B cell (primary cell): Measurements from ENCODE around the gene SCUBE1. TPM values are rescaled to one million over a fixed set of nuclear protein-coding genes. Genes with fewer than 3 reads are reported as not detected.
A peak's percentile ranks its signal among the peaks of the same experiment; 100 is the strongest.

ENCODE experiments used
- ATAC-seq: fragments of 200-7000 bp; cut with Tn5 transposase; one replicate; pipeline ENCODE4 v1.10.0; 2021; ENCODE audit warnings: low read depth, mild to moderate bottlenecking, moderate number of reproducible peaks, moderate library complexity
- CTCF ChIA-PET: fragments of 350-600 bp; sonication (Branson Sonifier 250); formaldehyde crosslinking; loops from one replicate; lab custom pipeline; 2021; ENCODE audit warnings: antibody characterized with exemption, inconsistent platforms; lab: Charles Lee
- POLR2A ChIA-PET: fragments of 350-600 bp; sonication (Branson Sonifier 250); formaldehyde crosslinking; loops from one replicate; lab custom pipeline; 2021; ENCODE audit warnings: antibody characterized with exemption; lab: Charles Lee
- DNase-seq: peaks from one replicate; pipeline ENCODE4 v3.0.0; 2013
- H2AFZ ChIP-seq: 2 replicates; pipeline ENCODE4 v1.6.1; 2012; ENCODE audit warnings: mild to moderate bottlenecking, low read depth, low read length; ENCODE audit not compliant: insufficient read depth, poor library complexity, severe bottlenecking
- H3K27ac ChIP-seq, 2 donors: 1 replicate in 1 of 2; 2 replicates in 1 of 2; pipeline ENCODE4 v1.5.1; 2012 to 2013; ENCODE audit warnings: low read length in 2 of 2, mild to moderate bottlenecking in 2 of 2, moderate library complexity in 1 of 2
- H3K27me3 ChIP-seq, 4 experiments: fragments of 200-600 bp in 1 of 4; sonication (generic) in 1 of 4; replicated peaks in 1 of 4; 1 replicate in 2 of 4; 2 replicates in 2 of 4; pipeline versions ENCODE4 v1.6.1 to v1.7.0; 2013 to 2016; ENCODE audit warnings: low read length in 3 of 4, mild to moderate bottlenecking in 2 of 4, mixed read lengths in 1 of 4, moderate library complexity in 1 of 4; ENCODE audit not compliant: insufficient read depth in 4 of 4, control insufficient read depth in 3 of 4; ENCODE audit errors: control extremely low read depth in 1 of 4
- H3K36me3 ChIP-seq, 2 experiments: replicated peaks in 1 of 2; 1 replicate in 1 of 2; 2 replicates in 1 of 2; pipeline versions ENCODE4 v1.6.1 to v1.7.1; 2013; ENCODE audit warnings: low read length in 1 of 2; ENCODE audit not compliant: insufficient read depth in 2 of 2, control insufficient read depth in 1 of 2; ENCODE audit errors: control extremely low read depth in 1 of 2, extremely low read depth in 1 of 2
- H3K4me1 ChIP-seq, 2 donors: fragments of 200-600 bp in 1 of 2; sonication (generic) in 1 of 2; 1 replicate in 1 of 2; 2 replicates in 1 of 2; pipeline versions ENCODE4 v1.5.1 to v1.6.1; 2013 to 2017; ENCODE audit warnings: low read length in 2 of 2; ENCODE audit not compliant: control insufficient read depth in 2 of 2, insufficient read depth in 2 of 2
- H3K4me2 ChIP-seq: replicated peaks from 2 replicates; pipeline ENCODE3; 2012; ENCODE audit warnings: mild to moderate bottlenecking, low read depth, low read length; ENCODE audit not compliant: poor library complexity, severe bottlenecking
- H3K4me3 ChIP-seq, 5 experiments: fragments of 200-600 bp in 1 of 5; sonication (generic) in 1 of 5; 1 replicate in 3 of 5; 2 replicates in 2 of 5; pipeline versions ENCODE4 v1.5.1 to v1.7.0; 2011 to 2016; ENCODE audit warnings: low read length in 4 of 5, mild to moderate bottlenecking in 4 of 5, low read depth in 2 of 5, control low read depth in 1 of 5, moderate library complexity in 1 of 5; ENCODE audit not compliant: insufficient read depth in 1 of 5; ENCODE audit errors: control extremely low read depth in 1 of 5, extremely low read depth in 1 of 5
- H3K79me2 ChIP-seq: fragments of 200-600 bp; sonication (generic); one replicate; pipeline ENCODE4 v1.6.0; 2016; ENCODE audit warnings: low read length; ENCODE audit not compliant: control insufficient read depth, insufficient read depth
- H3K9ac ChIP-seq: fragments of 200-600 bp; sonication (generic); 2 replicates; pipeline ENCODE4 v1.6.1; 2017; ENCODE audit warnings: mild to moderate bottlenecking, low read length, moderate library complexity
- H3K9me3 ChIP-seq, 3 donors: one replicate each; pipeline versions ENCODE4 v1.6.1 to v1.7.1; 2013; ENCODE audit warnings: low read length in 2 of 3; ENCODE audit not compliant: control insufficient read depth in 2 of 3, insufficient read depth in 1 of 3; ENCODE audit errors: control extremely low read depth in 1 of 3
- H4K20me1 ChIP-seq: 2 replicates; pipeline ENCODE4 v1.6.0; 2012; ENCODE audit warnings: mild to moderate bottlenecking, low read length; ENCODE audit not compliant: insufficient read depth, control insufficient read depth, poor library complexity, severe bottlenecking
- H3K27ac Mint-ChIP-seq: one replicate; pipeline ENCODE4 v1.8.0; 2021; ENCODE audit warnings: mixed read lengths
- H3K27me3 Mint-ChIP-seq: one replicate; pipeline ENCODE4 v1.8.0; 2021; ENCODE audit warnings: mixed read lengths
- H3K4me1 Mint-ChIP-seq: one replicate; pipeline ENCODE4 v1.8.0; 2021; ENCODE audit warnings: mixed read lengths
- H3K4me3 Mint-ChIP-seq: one replicate; pipeline ENCODE4 v1.8.0; 2021; ENCODE audit warnings: mixed read lengths
- H3K9me3 Mint-ChIP-seq: one replicate; pipeline ENCODE4 v1.8.0; 2022; ENCODE audit warnings: mixed read lengths; ENCODE audit not compliant: insufficient read depth
- EZH2 ChIP-seq: IDR thresholded peaks from 2 replicates; pipeline ENCODE4 v1.6.1; 2012; ENCODE audit warnings: borderline replicate concordance, low read depth, mild to moderate bottlenecking, moderate library complexity, low read length; ENCODE audit not compliant: insufficient read depth, poor library complexity, severe bottlenecking
- WGBS: methylation state at CpG from one replicate; pipeline ENCODE4 v1.1.5; 2013; ENCODE audit warnings: missing lambda C conversion rate; ENCODE audit not compliant: insufficient coverage; 5-methylcytosine and 5-hydroxymethylcytosine counted together
- intact Hi-C: fragments of 100-400 bp; cut with micrococcal nuclease; formaldehyde crosslinking; loops from one replicate; pipeline ENCODE4 v1.10.0; 2022
- polyA plus RNA-seq: library from polyadenylated mRNA; depleted of rRNA; stranded (reverse); fragments of >200 nt; gene quantifications from 2 replicates; pipeline ENCODE4 v1.2.3, GENCODE V29; 2012
- total RNA-seq, 2 donors: library from RNA; stranded (reverse); fragments of 120-200 nt in 1 of 2; gene quantifications; 1 replicate in 1 of 2; 2 replicates in 1 of 2; pipeline versions ENCODE4 v1.2.3 to v1.2.4, GENCODE V29; 2013 to 2022
- TF ChIP-seq, protein P1 (sequence below): fragments of 200-600 bp; IDR thresholded peaks from one replicate; pipeline ENCODE4 v1.8.0; 2022; ENCODE audit warnings: antibody characterized with exemption, mild to moderate bottlenecking

Gene SCUBE1
- total and polyA plus RNA-seq, 2 donors (not counting 1 experiment from before 2014, with no cell fraction given) = not detected

GRCh38 chr22:43263645-43264514 lies 79.3 kb downstream of the SCUBE1 start:
- ChIA-PET CTCF (interaction anchor here (0.6 to 1.3 kb wide), 2 partner anchors 10 to 82 kb away, joined by 3 read pairs; no protein-coding TSS in a partner anchor), POLR2A (no interaction called here)
- Histone ChIP-seq H3K27me3 (peaks cover 0 to 22% (median 1%) of the 10 kb centered on the region in 4 experiments), H3K4me2 (peak overlapping the region; percentile 67), H4K20me1 (no peaks in the 10 kb centered on the region), H2AFZ (peak overlapping the region; percentile 59), H3K4me3 (peak overlapping the region in 3 of 5 experiments; percentile 29 to 48 (median 33)), H3K27ac (no peak overlapping the region), H3K9ac (peak overlapping the region; percentile 57), H3K79me2 (no peaks in the 10 kb centered on the region), H3K4me1 (peaks cover 19 to 22% of the 10 kb centered on the region in 2 donors), H3K36me3 (no peaks in the 10 kb centered on the region), H3K9me3 (no peaks in the 10 kb centered on the region)
- Mint-ChIP-seq H3K27ac (no peak overlapping the region), H3K9me3 (no peaks in the 10 kb centered on the region), H3K4me1 (peaks cover 20% of the 10 kb centered on the region), H3K27me3 (peaks cover 45% of the 10 kb centered on the region), H3K4me3 (peak overlapping the region; percentile 82)
- TF ChIP-seq, protein P1, sequence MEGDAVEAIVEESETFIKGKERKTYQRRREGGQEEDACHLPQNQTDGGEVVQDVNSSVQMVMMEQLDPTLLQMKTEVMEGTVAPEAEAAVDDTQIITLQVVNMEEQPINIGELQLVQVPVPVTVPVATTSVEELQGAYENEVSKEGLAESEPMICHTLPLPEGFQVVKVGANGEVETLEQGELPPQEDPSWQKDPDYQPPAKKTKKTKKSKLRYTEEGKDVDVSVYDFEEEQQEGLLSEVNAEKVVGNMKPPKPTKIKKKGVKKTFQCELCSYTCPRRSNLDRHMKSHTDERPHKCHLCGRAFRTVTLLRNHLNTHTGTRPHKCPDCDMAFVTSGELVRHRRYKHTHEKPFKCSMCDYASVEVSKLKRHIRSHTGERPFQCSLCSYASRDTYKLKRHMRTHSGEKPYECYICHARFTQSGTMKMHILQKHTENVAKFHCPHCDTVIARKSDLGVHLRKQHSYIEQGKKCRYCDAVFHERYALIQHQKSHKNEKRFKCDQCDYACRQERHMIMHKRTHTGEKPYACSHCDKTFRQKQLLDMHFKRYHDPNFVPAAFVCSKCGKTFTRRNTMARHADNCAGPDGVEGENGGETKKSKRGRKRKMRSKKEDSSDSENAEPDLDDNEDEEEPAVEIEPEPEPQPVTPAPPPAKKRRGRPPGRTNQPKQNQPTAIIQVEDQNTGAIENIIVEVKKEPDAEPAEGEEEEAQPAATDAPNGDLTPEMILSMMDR = no peak
- TF ChIP-seq EZH2 = no peak
- intact Hi-C loops = no loop called here
- ATAC-seq = peak; percentile 71
- DNase-seq = peak; percentile 61
- under 1% methylated on average over 25 of the region's 27 CpGs for WGBS
